IMR-90 (cell line): ENCODE measurements around the gene RPLP1. TPM values are rescaled to one million over a fixed set of nuclear protein-coding genes. Genes with fewer than 3 reads are reported as not detected.

Experiments used
- ATAC-seq: fragments of 200-7000 bp; cut with Tn5 transposase; 2 replicates; pipeline ENCODE4 v1.9.1; 2020; ENCODE audit warnings: low read depth, mild to moderate bottlenecking, moderate library complexity
- BruUV-seq: library from RNA; stranded (reverse); fragments of 400-500 nt; replicated peaks from 2 replicates; lab custom pipeline; 2021; lab: Mats Ljungman, UMichigan
- CTCF ChIA-PET: fragments of 300-600 bp; formaldehyde crosslinking; extraction: SDS; loops from one replicate; lab custom pipeline; 2021; ENCODE audit warnings: antibody characterized with exemption; lab: Yijun Ruan, JAX
- POLR2A ChIA-PET: fragments of 300-600 bp; sonication (Branson Sonifier 250); formaldehyde crosslinking; loops from one replicate; lab custom pipeline; 2022; ENCODE audit warnings: antibody characterized with exemption; ENCODE audit not compliant: unreplicated experiment; lab: Charles Lee
- DNase-seq: peaks from one replicate; pipeline ENCODE4 v3.0.0; 2013
- H2AFZ ChIP-seq: replicated peaks from 2 replicates; pipeline ENCODE3; 2013; ENCODE audit warnings: low read length, mild to moderate bottlenecking; ENCODE audit not compliant: poor library complexity
- H2AK5ac ChIP-seq: 2 replicates; pipeline ENCODE4 v1.6.1; 2013; ENCODE audit warnings: low read depth, low read length, inconsistent platforms
- H2AK9ac ChIP-seq: replicated peaks from 2 replicates; pipeline ENCODE3; 2013; ENCODE audit warnings: mild to moderate bottlenecking, low read depth, low read length, moderate library complexity; ENCODE audit not compliant: poor library complexity
- H2BK120ac ChIP-seq: 2 replicates; pipeline ENCODE4 v1.6.1; 2013; ENCODE audit warnings: low read depth, low read length, inconsistent platforms
- H2BK15ac ChIP-seq: 3 replicates; pipeline ENCODE4 v1.6.1; 2013; ENCODE audit warnings: low read depth, low read length, inconsistent platforms
- H2BK20ac ChIP-seq: 2 replicates; pipeline ENCODE4 v1.6.1; 2013; ENCODE audit warnings: low read depth, mild to moderate bottlenecking, inconsistent platforms, low read length, moderate library complexity
- H2BK5ac ChIP-seq: 2 replicates; pipeline ENCODE4 v1.6.1; 2013; ENCODE audit warnings: mild to moderate bottlenecking, low read depth, low read length, inconsistent platforms; ENCODE audit not compliant: poor library complexity, severe bottlenecking
- H3K14ac ChIP-seq: replicated peaks from 2 replicates; pipeline ENCODE4 v1.6.1; 2013; ENCODE audit warnings: low read depth, low read length, inconsistent platforms
- H3K18ac ChIP-seq: 2 replicates; pipeline ENCODE4 v1.6.1; 2013; ENCODE audit warnings: low read depth, low read length, control low read depth
- H3K23ac ChIP-seq: 2 replicates; pipeline ENCODE4 v1.6.1; 2013; ENCODE audit warnings: low read depth, low read length, inconsistent platforms
- H3K27ac ChIP-seq: 2 replicates; pipeline ENCODE4 v1.5.1; 2013; ENCODE audit warnings: mild to moderate bottlenecking, control low read depth, low read length; ENCODE audit not compliant: insufficient read depth
- H3K27me3 ChIP-seq: 2 replicates; pipeline ENCODE4 v1.6.1; 2013; ENCODE audit warnings: low read length; ENCODE audit not compliant: control insufficient read depth, insufficient read depth
- H3K36me3 ChIP-seq: 2 replicates; pipeline ENCODE4 v1.6.1; 2013; ENCODE audit warnings: low read length, mixed read lengths; ENCODE audit not compliant: control insufficient read depth, insufficient read depth
- H3K4ac ChIP-seq: 2 replicates; pipeline ENCODE4 v1.6.1; 2013; ENCODE audit warnings: low read depth, low read length, inconsistent platforms
- H3K4me1 ChIP-seq: 2 replicates; pipeline ENCODE4 v1.6.1; 2013; ENCODE audit warnings: low read length, mixed read lengths; ENCODE audit not compliant: control insufficient read depth, insufficient read depth
- H3K4me2 ChIP-seq: 2 replicates; pipeline ENCODE4 v1.6.1; 2013; ENCODE audit warnings: low read depth, mild to moderate bottlenecking, control low read depth, low read length, moderate library complexity
- H3K4me3 ChIP-seq: 2 replicates; pipeline ENCODE4 v1.5.1; 2013; ENCODE audit warnings: low read depth, mild to moderate bottlenecking, control low read depth, low read length, moderate library complexity; ENCODE audit not compliant: insufficient read depth
- H3K56ac ChIP-seq: 2 replicates; pipeline ENCODE4 v1.6.1; 2013; ENCODE audit warnings: low read length, inconsistent platforms; ENCODE audit not compliant: insufficient read depth; ENCODE audit errors: extremely low read depth
- H3K79me1 ChIP-seq, 2 experiments: 2 replicates each; pipeline ENCODE4 v1.6.1; 2013; ENCODE audit warnings: low read length in 2 of 2, inconsistent platforms in 1 of 2, low read depth in 1 of 2
- H3K9ac ChIP-seq: 2 replicates; pipeline ENCODE4 v1.6.1; 2013; ENCODE audit warnings: low read depth, low read length, control low read depth
- H3K9me1 ChIP-seq: 2 replicates; pipeline ENCODE4 v1.6.1; 2013; ENCODE audit warnings: low read length, inconsistent platforms; ENCODE audit not compliant: insufficient read depth
- H3K9me3 ChIP-seq: 2 replicates; pipeline ENCODE4 v1.6.1; 2013; ENCODE audit warnings: low read length; ENCODE audit not compliant: control insufficient read depth, insufficient read depth
- H4K20me1 ChIP-seq: 2 replicates; pipeline ENCODE4 v1.6.1; 2013; ENCODE audit warnings: low read length, inconsistent platforms; ENCODE audit not compliant: insufficient read depth
- H4K5ac ChIP-seq: 2 replicates; pipeline ENCODE4 v1.6.1; 2013; ENCODE audit warnings: mild to moderate bottlenecking, low read depth, low read length, control low read depth
- H4K8ac ChIP-seq, 2 experiments: 2 replicates each; pipeline ENCODE4 v1.6.1; 2013; ENCODE audit warnings: low read depth in 2 of 2, low read length in 2 of 2, control low read depth in 1 of 2, inconsistent platforms in 1 of 2
- H4K91ac ChIP-seq: 2 replicates; pipeline ENCODE4 v1.6.1; 2013; ENCODE audit warnings: low read depth, low read length, inconsistent platforms; ENCODE audit not compliant: insufficient read depth
- BHLHE40 ChIP-seq: fragments of 150-350 bp; IDR thresholded peaks from 2 replicates; pipeline ENCODE4 v1.6.1; 2016; ENCODE audit warnings: mild to moderate bottlenecking, low read depth, low read length
- CHD1 ChIP-seq: IDR thresholded peaks from 2 replicates; pipeline ENCODE4 v1.6.1; 2012; ENCODE audit warnings: low read depth, low read length, improper control_type of control experiment
- MAFK ChIP-seq: IDR thresholded peaks from 2 replicates; pipeline ENCODE4 v1.6.1; 2012; ENCODE audit warnings: low read depth, low read length, improper control_type of control experiment
- MAZ ChIP-seq: IDR thresholded peaks from 2 replicates; pipeline ENCODE4 v1.6.1; 2012; ENCODE audit warnings: low read depth, mild to moderate bottlenecking, low read length, improper control_type of control experiment, moderate library complexity, borderline replicate concordance
- MXI1 ChIP-seq: IDR thresholded peaks from 2 replicates; pipeline ENCODE4 v1.6.1; 2012; ENCODE audit warnings: low read depth, mild to moderate bottlenecking, low read length, moderate library complexity, borderline replicate concordance
- RAD21 ChIP-seq: IDR thresholded peaks from 2 replicates; pipeline ENCODE4 v1.6.1; 2012; ENCODE audit warnings: low read length, improper control_type of control experiment
- RCOR1 ChIP-seq: IDR thresholded peaks from 2 replicates; pipeline ENCODE4 v1.6.1; 2012; ENCODE audit warnings: mild to moderate bottlenecking, low read length, improper control_type of control experiment; ENCODE audit not compliant: insufficient replicate concordance
- RFX5 ChIP-seq: IDR thresholded peaks from 2 replicates; pipeline ENCODE4 v1.8.0; 2012; ENCODE audit warnings: low read depth, mild to moderate bottlenecking, low read length, moderate library complexity
- SMC3 ChIP-seq: fragments of 150-350 bp; IDR thresholded peaks from 2 replicates; pipeline ENCODE4 v1.6.1; 2016; ENCODE audit warnings: low read depth, mild to moderate bottlenecking, antibody characterized with exemption, low read length, moderate library complexity
- WGBS, 2 experiments: methylation state at CpG; one replicate each; pipeline versions ENCODE4 v1.1.5 to v1.1.7; 2013; ENCODE audit warnings: missing lambda C conversion rate in 2 of 2; ENCODE audit not compliant: insufficient read length in 1 of 2; ENCODE audit errors: extremely low coverage in 2 of 2; 5-methylcytosine and 5-hydroxymethylcytosine counted together
- dilution Hi-C: fragments of 300-500 bp; cut with HindIII; formaldehyde crosslinking; loops from one replicate; pipeline ENCODE4 v1.14.3; 2018; ENCODE audit warnings: low sequenced_read_pairs; ENCODE audit not compliant: unreplicated experiment
- in situ Hi-C: fragments of 300-500 bp; cut with MboI; formaldehyde crosslinking; loops from 3 replicates; pipeline ENCODE4 v1.14.3; 2019; ENCODE audit warnings: low sequenced_read_pairs, inconsistent platforms, mixed read lengths
- intact Hi-C: fragments of 100-400 bp; cut with micrococcal nuclease; formaldehyde crosslinking; loops from 2 replicates; pipeline ENCODE4 v1.10.0; 2022
- polyA plus RNA-seq, 3 experiments: library from polyadenylated mRNA; depleted of rRNA; stranded (reverse); fragments of >200 nt; gene quantifications; 2 replicates each; pipeline ENCODE4 v1.2.3, GENCODE V29; 2012; ENCODE audit warnings: low replicate concordance in 1 of 3
- total RNA-seq: library from RNA; depleted of rRNA; stranded (reverse); fragments of >200 nt; gene quantifications from 2 replicates; pipeline ENCODE4 v1.2.3, GENCODE V29; 2012
- TF ChIP-seq, protein P1 (sequence below): fragments of 150-350 bp; IDR thresholded peaks from 2 replicates; pipeline ENCODE4 v1.6.1; 2016; ENCODE audit warnings: low read depth, mild to moderate bottlenecking, low read length, moderate library complexity, borderline replicate concordance
- TF ChIP-seq, protein P2 (sequence below): conservative IDR thresholded peaks from 2 replicates; pipeline ENCODE4 v1.5.1; 2012; ENCODE audit warnings: mild to moderate bottlenecking, low read depth, low read length, improper control_type of control experiment
- TF ChIP-seq, protein P3 (sequence below): fragments of 150-350 bp; IDR thresholded peaks from 2 replicates; pipeline ENCODE4 v1.6.1; 2017; ENCODE audit warnings: mild to moderate bottlenecking, antibody characterized with exemption, low read length, low read depth

RPLP1 gene
- total and polyA plus RNA-seq, 2 of the 4 experiments (the other 2 are of a cell fraction) = 97.0 to 1,440 TPM

DNA sequence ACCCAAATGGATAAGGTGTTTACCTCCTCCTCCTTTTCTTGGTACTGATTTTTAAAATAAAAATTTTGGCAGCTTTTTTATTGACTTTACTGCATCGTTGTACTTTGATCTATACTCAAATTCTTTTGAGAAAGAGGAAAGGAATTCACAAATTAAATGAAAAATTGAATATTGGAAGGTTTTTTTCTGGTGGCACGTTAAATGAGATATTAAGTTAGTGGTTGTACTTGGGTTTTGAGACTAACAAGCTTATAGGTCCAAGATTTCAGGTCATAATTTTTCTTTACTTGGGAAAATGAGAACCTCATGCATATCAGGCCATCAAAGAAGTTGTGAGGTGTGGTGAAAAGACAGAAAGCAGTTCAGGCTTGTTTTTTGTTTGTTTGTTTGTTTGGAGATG lies 14.1 kb downstream of the RPLP1 start:
- ChIA-PET POLR2A (no interaction called here), CTCF (interaction anchor here (0.7 kb wide), 1 partner anchor 13 kb away, joined by 3 read pairs; no protein-coding TSS in a partner anchor)
- H2BK15ac ChIP-seq = no peak overlapping the region
- H4K20me1 ChIP-seq = no peaks in the 10 kb centered on the region; the same call in 1 of the 2 replicates
- in situ Hi-C loops = no loop called here
- 100% methylated on average over 1 of the region's 2 CpGs; no CpG with 5 or more reads in 1 of the 2 experiments for WGBS, 2 experiments
- dilution Hi-C loops = no loop called here
- ATAC-seq (no peak), DNase-seq (no peak)
- H3K9me1 ChIP-seq = peaks cover 9% of the 10 kb centered on the region
- no peak overlapping the region for H3K4me3 ChIP-seq
- H3K23ac ChIP-seq = no peak overlapping the region
- peaks cover under 1% of the 10 kb centered on the region; the same call in 1 of the 2 replicates for H3K27me3 ChIP-seq
- H2AK5ac ChIP-seq = no peak overlapping the region
- intact Hi-C loops = loop anchor here (1.0 kb wide), 1 partner anchor 407 kb away; no protein-coding TSS in a partner anchor
- no peak overlapping the region for H3K4ac ChIP-seq
- no TSS peak for BruUV-seq
- H2BK5ac ChIP-seq = no peak overlapping the region
- H2BK120ac ChIP-seq = no peak overlapping the region
- H2AFZ ChIP-seq = no peak overlapping the region
- no peak overlapping the region for H4K8ac ChIP-seq
- no peak overlapping the region for H3K56ac ChIP-seq
- H2AK9ac ChIP-seq = no peak overlapping the region
- H3K14ac ChIP-seq = no peak overlapping the region
- no peaks in the 10 kb centered on the region for H3K9me3 ChIP-seq
- H3K18ac ChIP-seq = no peak overlapping the region
- H3K4me2 ChIP-seq = no peak overlapping the region
- no peak overlapping the region for H3K27ac ChIP-seq
- no peaks in the 10 kb centered on the region for H3K36me3 ChIP-seq
- H2BK20ac ChIP-seq = no peak overlapping the region
- peaks cover 5% of the 10 kb centered on the region in 2 experiments for H3K79me1 ChIP-seq
- no peak overlapping the region for H4K91ac ChIP-seq
- TF ChIP-seq MXI1 = no peak
- no peak for TF ChIP-seq SMC3
- TF ChIP-seq MAZ = no peak
- TF ChIP-seq, protein P1, sequence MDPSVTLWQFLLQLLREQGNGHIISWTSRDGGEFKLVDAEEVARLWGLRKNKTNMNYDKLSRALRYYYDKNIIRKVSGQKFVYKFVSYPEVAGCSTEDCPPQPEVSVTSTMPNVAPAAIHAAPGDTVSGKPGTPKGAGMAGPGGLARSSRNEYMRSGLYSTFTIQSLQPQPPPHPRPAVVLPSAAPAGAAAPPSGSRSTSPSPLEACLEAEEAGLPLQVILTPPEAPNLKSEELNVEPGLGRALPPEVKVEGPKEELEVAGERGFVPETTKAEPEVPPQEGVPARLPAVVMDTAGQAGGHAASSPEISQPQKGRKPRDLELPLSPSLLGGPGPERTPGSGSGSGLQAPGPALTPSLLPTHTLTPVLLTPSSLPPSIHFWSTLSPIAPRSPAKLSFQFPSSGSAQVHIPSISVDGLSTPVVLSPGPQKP = no peak
- TF ChIP-seq CHD1 = no peak
- TF ChIP-seq MAFK = no peak
- TF ChIP-seq RFX5 = no peak
- TF ChIP-seq, protein P2, sequence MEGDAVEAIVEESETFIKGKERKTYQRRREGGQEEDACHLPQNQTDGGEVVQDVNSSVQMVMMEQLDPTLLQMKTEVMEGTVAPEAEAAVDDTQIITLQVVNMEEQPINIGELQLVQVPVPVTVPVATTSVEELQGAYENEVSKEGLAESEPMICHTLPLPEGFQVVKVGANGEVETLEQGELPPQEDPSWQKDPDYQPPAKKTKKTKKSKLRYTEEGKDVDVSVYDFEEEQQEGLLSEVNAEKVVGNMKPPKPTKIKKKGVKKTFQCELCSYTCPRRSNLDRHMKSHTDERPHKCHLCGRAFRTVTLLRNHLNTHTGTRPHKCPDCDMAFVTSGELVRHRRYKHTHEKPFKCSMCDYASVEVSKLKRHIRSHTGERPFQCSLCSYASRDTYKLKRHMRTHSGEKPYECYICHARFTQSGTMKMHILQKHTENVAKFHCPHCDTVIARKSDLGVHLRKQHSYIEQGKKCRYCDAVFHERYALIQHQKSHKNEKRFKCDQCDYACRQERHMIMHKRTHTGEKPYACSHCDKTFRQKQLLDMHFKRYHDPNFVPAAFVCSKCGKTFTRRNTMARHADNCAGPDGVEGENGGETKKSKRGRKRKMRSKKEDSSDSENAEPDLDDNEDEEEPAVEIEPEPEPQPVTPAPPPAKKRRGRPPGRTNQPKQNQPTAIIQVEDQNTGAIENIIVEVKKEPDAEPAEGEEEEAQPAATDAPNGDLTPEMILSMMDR = no peak
- TF ChIP-seq BHLHE40 = no peak
- TF ChIP-seq, protein P3, sequence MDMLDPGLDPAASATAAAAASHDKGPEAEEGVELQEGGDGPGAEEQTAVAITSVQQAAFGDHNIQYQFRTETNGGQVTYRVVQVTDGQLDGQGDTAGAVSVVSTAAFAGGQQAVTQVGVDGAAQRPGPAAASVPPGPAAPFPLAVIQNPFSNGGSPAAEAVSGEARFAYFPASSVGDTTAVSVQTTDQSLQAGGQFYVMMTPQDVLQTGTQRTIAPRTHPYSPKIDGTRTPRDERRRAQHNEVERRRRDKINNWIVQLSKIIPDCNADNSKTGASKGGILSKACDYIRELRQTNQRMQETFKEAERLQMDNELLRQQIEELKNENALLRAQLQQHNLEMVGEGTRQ = no peak
- TF ChIP-seq RAD21 = no peak
- TF ChIP-seq RCOR1 = no peak
- no peak overlapping the region for H3K9ac ChIP-seq
- peaks cover 9% of the 10 kb centered on the region for H3K4me1 ChIP-seq
- no peak overlapping the region for H4K5ac ChIP-seq
